Camera-type eye (tissue), 1 donor: ENCODE results near the gene GPR135. TPM values are rescaled to one million over a fixed set of nuclear protein-coding genes. Genes with fewer than 3 reads are reported as not detected.

ENCODE experiments used
- total RNA-seq: library from RNA; depleted of rRNA; stranded (reverse); fragments of >200 nt; gene quantifications from one replicate; pipeline ENCODE4 v1.2.3, GENCODE V29; 2014

Gene GPR135
- total RNA-seq: 7.9 TPM

DNA sequence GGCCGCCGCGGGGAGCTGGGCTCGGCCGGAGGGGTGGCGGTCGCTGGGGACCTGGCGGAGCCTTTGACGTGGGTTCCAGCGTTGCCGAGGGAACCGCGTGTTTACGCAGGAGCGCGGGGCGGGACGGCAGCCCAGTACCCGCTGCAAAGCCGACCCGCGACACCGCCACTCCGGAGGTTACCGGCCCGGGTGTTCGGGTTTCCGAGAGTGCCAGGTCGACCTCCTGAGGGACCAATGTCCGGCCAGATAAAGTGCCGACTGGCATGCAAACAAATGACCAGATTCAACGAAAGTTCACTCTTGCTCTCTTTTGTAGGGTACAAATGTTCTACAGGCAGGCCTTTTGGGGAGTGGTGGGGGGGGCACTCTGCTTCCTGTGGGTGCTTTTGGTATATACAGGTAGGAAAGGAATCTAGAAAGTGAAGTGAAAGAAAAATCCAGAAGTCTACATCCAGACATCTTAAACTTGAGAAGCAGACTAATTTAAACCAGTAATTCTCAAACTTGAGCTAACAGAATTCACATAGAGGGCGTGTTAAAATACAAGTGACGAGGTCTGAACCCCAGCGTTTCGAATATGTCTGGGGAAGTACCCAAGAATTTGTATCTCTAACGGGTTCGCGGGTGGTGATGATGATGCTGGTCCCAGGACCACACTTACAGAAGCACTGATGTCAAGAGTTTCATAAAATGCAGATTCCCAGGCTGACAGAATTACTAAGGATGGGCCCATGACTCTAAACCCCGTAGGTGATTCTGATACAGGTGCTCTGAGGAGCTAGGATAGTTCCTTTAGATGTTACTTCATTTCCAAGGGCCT is at the start of gene GPR135:
GPR135 (minus strand) TSS at position 65 of the 820 bp plus-strand sequence. CDS start 154 bp downstream, outside the sequence.

DNA sequence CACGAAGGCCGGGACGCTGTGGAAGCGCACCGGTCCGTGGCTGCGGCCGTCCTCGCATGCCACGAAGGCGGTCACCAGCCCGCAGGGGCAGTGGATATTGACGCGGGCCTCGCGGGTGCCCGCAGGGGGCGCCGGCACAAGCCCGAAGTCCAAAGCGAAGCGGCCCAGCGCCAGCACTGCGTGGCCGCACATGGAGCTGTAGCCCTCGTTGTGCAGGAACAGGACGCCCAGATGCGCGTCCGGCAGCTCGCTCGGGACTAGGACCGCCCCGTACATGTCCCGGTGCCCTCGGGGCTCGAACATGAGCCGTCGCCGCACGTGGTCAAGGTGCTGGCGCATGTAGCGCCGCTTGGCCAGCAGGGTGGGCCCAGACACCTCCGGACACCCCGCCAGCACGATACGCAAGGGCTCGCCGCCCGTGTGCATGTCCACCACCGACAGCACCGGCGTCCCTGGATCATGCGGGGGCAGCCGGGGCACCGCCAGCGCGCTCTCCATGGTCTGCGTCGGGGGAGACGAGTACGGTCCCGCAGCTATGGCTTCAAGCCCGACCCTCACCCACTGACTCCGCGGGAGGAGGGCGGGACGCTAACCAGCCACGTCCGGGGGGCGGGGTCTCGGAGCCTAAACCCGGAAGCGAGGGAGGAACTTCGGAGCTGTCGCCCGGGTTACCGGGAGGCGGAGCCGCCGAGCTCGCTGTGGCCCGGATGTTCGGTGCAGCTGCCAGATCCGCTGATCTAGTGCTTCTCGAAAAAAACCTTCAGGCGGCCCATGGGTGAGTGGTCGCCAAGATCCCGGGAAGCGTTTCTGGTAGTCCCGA is 18.8 kb upstream of the GPR135 start, which contains the start of the genes JKAMP and L3HYPDH:
JKAMP (plus strand) TSS at position 699 of the 820 bp plus-strand sequence; CDS start at position 772, 73 bp downstream.
L3HYPDH (minus strand) TSS at position 590 of the 820 bp plus-strand sequence; CDS start at position 498, 92 bp downstream.

Other genes with a start within 250 kb of the GPR135 start
- 52.3 TPM for gene L3HYPDH, start 19.0 kb upstream of the GPR135 start, total RNA-seq
- 125 TPM for gene JKAMP, start 19.1 kb upstream of the GPR135 start, total RNA-seq
- 8.6 TPM for gene CCDC175, start 111.4 kb upstream of the GPR135 start, total RNA-seq